HCT116 (cell line): ENCODE results near the gene SPATA33.

Experiments
- CTCF ChIP-seq, 3 experiments: fragments of 200-600 bp in 1 of 3; sonication (generic) in 1 of 3; IDR thresholded peaks in 2 of 3; conservative IDR thresholded peaks in 1 of 3; 2 replicates each; pipeline ENCODE4 v1.5.1; 2012 to 2017; ENCODE audit warnings: low read depth in 2 of 3, low read length in 2 of 3, antibody characterized with exemption in 1 of 3, borderline replicate concordance in 1 of 3, control low read depth in 1 of 3, mild to moderate bottlenecking in 1 of 3, mixed read lengths in 1 of 3, mixed run types in 1 of 3, moderate library complexity in 1 of 3; ENCODE audit not compliant: insufficient read depth in 1 of 3
- EZH2 ChIP-seq: fragments of 200-600 bp; sonication (generic); IDR thresholded peaks from 2 replicates; pipeline ENCODE4 v1.6.1; 2017; ENCODE audit warnings: antibody characterized with exemption, mixed run types
- POLR2A ChIP-seq: IDR thresholded peaks from 2 replicates; pipeline ENCODE4 v1.7.0; 2011; ENCODE audit warnings: borderline replicate concordance; ENCODE audit not compliant: insufficient read depth, insufficient read length; ENCODE audit errors: extremely low read depth
- RAD21 ChIP-seq: IDR thresholded peaks from 2 replicates; pipeline ENCODE4 v1.6.1; 2012; ENCODE audit warnings: low read depth, mild to moderate bottlenecking
- SIN3A ChIP-seq: IDR thresholded peaks from 2 replicates; pipeline ENCODE4 v1.6.1; 2012; ENCODE audit warnings: low read depth
- YY1 ChIP-seq: IDR thresholded peaks from 2 replicates; pipeline ENCODE4 v1.6.1; 2011; ENCODE audit warnings: low read length, low read depth, moderate library complexity, mild to moderate bottlenecking; ENCODE audit not compliant: insufficient replicate concordance; ENCODE audit errors: extremely low read depth
- ZBTB33 ChIP-seq: IDR thresholded peaks from 2 replicates; pipeline ENCODE4 v1.6.1; 2011; ENCODE audit warnings: mild to moderate bottlenecking, low read length, moderate library complexity; ENCODE audit not compliant: insufficient replicate concordance; ENCODE audit errors: extremely low read depth
- ZNF274 ChIP-seq: fragments of 200-500 bp; sonication (Bioruptor generic); IDR thresholded peaks from 2 replicates; pipeline ENCODE4 v1.6.1; 2014; ENCODE audit warnings: mild to moderate bottlenecking, low read depth, low read length, inconsistent platforms

- TF ChIP-seq CTCF (IDR thresholded peaks at IDR 0.05 in 2 of 3, conservative IDR thresholded peaks at IDR 0.05 in 1 of 3; ENCODE audit: borderline replicate concordance in 1 of 3, insufficient read depth in 1 of 3, low read depth in 2 of 3, low read length in 2 of 3) (no peak), SIN3A (no peak), YY1 (no peak), EZH2 (no peak), RAD21 (no peak), POLR2A (no peak), ZNF274 (no peak), ZBTB33 (no peak)
Observed at GRCh38 chr16:89618109-89618998, 39.3 kb upstream of the SPATA33 start.
